GM23338 (cell line): ENCODE measurements around the gene SYNPO. TPM values are rescaled to one million over a fixed set of nuclear protein-coding genes. Genes with fewer than 3 reads are reported as not detected.

Experiments used
- ATAC-seq: fragments of 200-7000 bp; cut with Tn5 transposase; 3 replicates; pipeline ENCODE4 v1.9.1; 2020
- DNase-seq: peaks from one replicate; pipeline ENCODE4 v3.0.0-alpha.2; 2015; ENCODE audit warnings: low spot score
- H2AFZ ChIP-seq: fragments of 200-600 bp; sonication (generic); 2 replicates; pipeline ENCODE4 v1.8.0; 2016; ENCODE audit warnings: antibody characterized with exemption, mild to moderate bottlenecking, moderate library complexity
- H3F3A ChIP-seq: fragments of 200-600 bp; sonication (generic); replicated peaks from 2 replicates; pipeline ENCODE4 v1.8.0; 2017; ENCODE audit warnings: antibody characterized with exemption, mixed run types, low read depth
- H3K27ac ChIP-seq: fragments of 200-600 bp; sonication (generic); 2 replicates; pipeline ENCODE4 v1.6.1; 2016; ENCODE audit warnings: low read depth
- H3K27me3 ChIP-seq: fragments of 200-600 bp; sonication (generic); 2 replicates; pipeline ENCODE4 v1.8.0; 2016; ENCODE audit warnings: mild to moderate bottlenecking, mixed run types, moderate library complexity; ENCODE audit not compliant: insufficient read depth
- H3K36me3 ChIP-seq: fragments of 200-600 bp; sonication (generic); 2 replicates; pipeline ENCODE4 v1.8.0; 2016; ENCODE audit warnings: mild to moderate bottlenecking; ENCODE audit not compliant: insufficient read depth
- H3K4me1 ChIP-seq: fragments of 200-600 bp; sonication (generic); 2 replicates; pipeline ENCODE4 v1.8.0; 2016; ENCODE audit warnings: mild to moderate bottlenecking, moderate library complexity; ENCODE audit not compliant: insufficient read depth
- H3K4me2 ChIP-seq: fragments of 200-600 bp; sonication (generic); 2 replicates; pipeline ENCODE4 v1.7.1; 2017; ENCODE audit warnings: mixed run types
- H3K4me3 ChIP-seq: fragments of 200-600 bp; sonication (generic); 2 replicates; pipeline ENCODE4 v1.6.1; 2016; ENCODE audit warnings: mixed run types
- H3K79me2 ChIP-seq: fragments of 200-600 bp; sonication (generic); replicated peaks from 2 replicates; pipeline ENCODE4 v1.8.0; 2017; ENCODE audit warnings: mild to moderate bottlenecking; ENCODE audit not compliant: insufficient read depth
- H3K9me2 ChIP-seq: fragments of 200-600 bp; sonication (generic); 2 replicates; pipeline ENCODE4 v1.8.0; 2017; ENCODE audit not compliant: insufficient read depth
- H4K20me1 ChIP-seq: fragments of 200-600 bp; sonication (generic); replicated peaks from 2 replicates; pipeline ENCODE4 v1.8.0; 2017; ENCODE audit warnings: mild to moderate bottlenecking; ENCODE audit not compliant: insufficient read depth
- H3K27ac Mint-ChIP-seq: 2 replicates; pipeline ENCODE4 v1.8.0; 2020; ENCODE audit warnings: inconsistent platforms, mild to moderate bottlenecking, moderate library complexity, mixed read lengths
- H3K27me3 Mint-ChIP-seq: 3 replicates; pipeline ENCODE4 v1.8.0; 2022; ENCODE audit warnings: low read depth, mild to moderate bottlenecking, moderate library complexity, mixed read lengths, inconsistent platforms; ENCODE audit not compliant: insufficient read depth, poor library complexity
- H3K36me3 Mint-ChIP-seq: 3 replicates; pipeline ENCODE4 v1.8.0; 2021; ENCODE audit warnings: low read depth, mild to moderate bottlenecking, inconsistent platforms, moderate library complexity, mixed read lengths
- H3K4me1 Mint-ChIP-seq: 3 replicates; pipeline ENCODE4 v1.8.0; 2020; ENCODE audit warnings: mild to moderate bottlenecking, inconsistent platforms, mixed read lengths
- H3K4me3 Mint-ChIP-seq: 3 replicates; pipeline ENCODE4 v1.8.0; 2021; ENCODE audit warnings: moderate library complexity, mild to moderate bottlenecking, inconsistent platforms, mixed read lengths
- H3K9me3 Mint-ChIP-seq: 3 replicates; pipeline ENCODE4 v1.8.0; 2020; ENCODE audit warnings: moderate library complexity, mild to moderate bottlenecking, inconsistent platforms, mixed read lengths
- CREB1 ChIP-seq: fragments of 250-450 bp; sonication (Bioruptor Pico); IDR thresholded peaks from 2 replicates; pipeline ENCODE4 v1.5.0; 2020; ENCODE audit warnings: low read depth, mild to moderate bottlenecking, moderate library complexity
- EZH2 ChIP-seq: fragments of 200-600 bp; sonication (generic); IDR thresholded peaks from one replicate; pipeline ENCODE4 v1.8.0; 2017; ENCODE audit warnings: antibody characterized with exemption, mild to moderate bottlenecking, low read depth; ENCODE audit not compliant: unreplicated experiment
- EZH2phosphoT487 ChIP-seq: fragments of 200-600 bp; sonication (generic); IDR thresholded peaks from one replicate; pipeline ENCODE4 v1.8.1; 2018; ENCODE audit warnings: antibody characterized with exemption; ENCODE audit not compliant: unreplicated experiment
- JUNB ChIP-seq: IDR thresholded peaks from one replicate; pipeline ENCODE4 v1.6.1; 2016; ENCODE audit warnings: antibody characterized with exemption; ENCODE audit not compliant: unreplicated experiment
- NANOG ChIP-seq: IDR thresholded peaks from 2 replicates; pipeline ENCODE4 v1.6.1; 2016; ENCODE audit warnings: antibody characterized with exemption, borderline replicate concordance
- POLR2AphosphoS5 ChIP-seq: IDR thresholded peaks from 2 replicates; pipeline ENCODE4 v1.6.1; 2016; ENCODE audit warnings: antibody characterized with exemption, low read depth
- ZNF114 ChIP-seq: fragments of 250-450 bp; sonication (Bioruptor Pico); IDR thresholded peaks from 2 replicates; pipeline ENCODE4 v1.5.0; 2020; ENCODE audit warnings: mild to moderate bottlenecking, moderate library complexity
- ZNF331 ChIP-seq: fragments of 250-450 bp; sonication (Bioruptor Pico); IDR thresholded peaks from 2 replicates; pipeline ENCODE4 v1.5.0; 2020; ENCODE audit warnings: low read depth, mild to moderate bottlenecking, moderate library complexity
- polyA plus RNA-seq: library from polyadenylated mRNA; unstranded; fragments of >200 nt; fragmentation: Nextera tagmentation; extraction: Ambion mirVana; gene quantifications from 2 replicates; pipeline ENCODE4 v1.2.1, GENCODE V29; 2016
- total RNA-seq: library from RNA; depleted of rRNA; stranded (reverse); fragments of >200 nt; shearing (Covaris generic); gene quantifications from 2 replicates; pipeline ENCODE4 v1.2.3, GENCODE V29; 2014
- TF ChIP-seq, protein P1 (sequence below): IDR thresholded peaks from one replicate; pipeline ENCODE4 v1.6.1; 2018; ENCODE audit warnings: antibody characterized with exemption; ENCODE audit not compliant: unreplicated experiment
- TF ChIP-seq, protein P2 (sequence below): fragments of 250-450 bp; sonication (Bioruptor Pico); IDR thresholded peaks from 2 replicates; pipeline ENCODE4 v1.5.0; 2020; ENCODE audit warnings: mild to moderate bottlenecking, moderate library complexity
- TF ChIP-seq, protein P3 (sequence below), 2 experiments: fragments of 200-600 bp in 1 of 2; sonication (generic) in 1 of 2; conservative IDR thresholded peaks; 2 replicates each; pipeline versions ENCODE4 v1.5.1 to v1.6.1; 2016 to 2017; ENCODE audit warnings: antibody characterized with exemption in 2 of 2, low read depth in 2 of 2, mild to moderate bottlenecking in 2 of 2, moderate library complexity in 1 of 2

The SYNPO gene
- total and polyA plus RNA-seq, 2 experiments from 2014 or later = 0.16 to 1.3 TPM

DNA sequence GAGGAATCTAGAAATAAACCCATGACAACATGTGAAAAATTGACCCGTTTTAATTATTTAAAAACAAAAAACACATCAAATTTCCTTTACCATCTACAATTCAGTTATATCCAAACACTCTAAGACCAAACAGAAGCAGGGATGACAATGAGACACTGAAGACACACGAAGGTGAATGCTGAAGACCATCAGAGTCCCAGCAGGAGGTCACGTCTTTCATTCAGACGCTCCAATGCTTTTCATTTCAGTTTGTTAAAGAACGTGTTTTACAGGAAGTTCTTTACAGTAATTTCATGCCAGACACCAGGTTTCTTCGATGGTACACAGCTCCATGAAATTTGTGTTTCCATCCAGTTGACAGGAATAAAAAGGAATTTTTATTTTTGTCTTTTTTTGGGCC is 50.3 kb downstream of the SYNPO start:
- Histone ChIP-seq H3K4me1 (no peaks in the 10 kb centered on the region), H3K27ac (no peak overlapping the region), H3K9me2 (no peaks in the 10 kb centered on the region), H3K79me2 (no peaks in the 10 kb centered on the region), H3K36me3 (peaks cover 42% of the 10 kb centered on the region), H3K4me3 (no peak overlapping the region), H4K20me1 (no peaks in the 10 kb centered on the region), H3K4me2 (no peak overlapping the region), H3K27me3 (no peaks in the 10 kb centered on the region), H3F3A (no peaks in the 10 kb centered on the region), H2AFZ (no peak overlapping the region)
- ATAC-seq = peak; percentile 48; the same call in 2 of the 3 replicates
- no peak overlapping the region for H3K4me3 Mint-ChIP-seq
- TF ChIP-seq CREB1 (CRISPR knock-in tag) = no peak
- no peak for TF ChIP-seq JUNB
- TF ChIP-seq POLR2AphosphoS5 = no peak
- peaks cover 52% of the 10 kb centered on the region for H3K36me3 Mint-ChIP-seq
- no peak overlapping the region for H3K27ac Mint-ChIP-seq
- peak; percentile 37 for DNase-seq
- no peaks in the 10 kb centered on the region for H3K27me3 Mint-ChIP-seq
- H3K4me1 Mint-ChIP-seq = peaks cover 7% of the 10 kb centered on the region; the same call in 2 of the 3 replicates
- H3K9me3 Mint-ChIP-seq = no peaks in the 10 kb centered on the region

DNA sequence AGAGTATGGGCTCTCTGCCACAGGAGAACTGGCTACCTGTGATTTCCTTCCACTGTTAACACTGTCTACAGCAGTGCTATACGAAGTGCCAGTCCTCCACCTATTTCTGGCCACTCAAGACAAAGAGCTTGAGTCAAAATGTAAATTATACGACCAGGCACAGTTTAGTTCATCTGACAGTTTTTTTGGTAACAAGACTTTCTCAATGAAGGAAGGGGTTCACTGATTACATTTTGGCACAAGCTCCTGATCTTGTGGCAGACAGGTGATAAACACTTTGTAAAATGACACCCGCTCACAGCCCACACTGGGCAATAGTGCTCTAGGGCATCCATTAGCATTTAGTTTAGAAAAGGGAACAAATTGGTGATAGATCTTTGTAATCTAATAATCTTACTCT is 51.8 kb downstream of the SYNPO start:
- Mint-ChIP-seq H3K4me1 (peaks cover 7% of the 10 kb centered on the region; the same call in 2 of the 3 replicates), H3K27ac (no peak overlapping the region), H3K9me3 (no peaks in the 10 kb centered on the region), H3K4me3 (no peak overlapping the region), H3K27me3 (no peaks in the 10 kb centered on the region), H3K36me3 (peaks cover 65% of the 10 kb centered on the region)
- Histone ChIP-seq H2AFZ (no peak overlapping the region), H3F3A (no peaks in the 10 kb centered on the region), H3K4me1 (no peaks in the 10 kb centered on the region), H3K9me2 (no peaks in the 10 kb centered on the region), H3K79me2 (no peaks in the 10 kb centered on the region), H4K20me1 (no peaks in the 10 kb centered on the region), H3K36me3 (peaks cover 57% of the 10 kb centered on the region), H3K27ac (peak overlapping the region; percentile 19; the same call in 1 of the 2 replicates), H3K27me3 (no peaks in the 10 kb centered on the region), H3K4me3 (no peak overlapping the region), H3K4me2 (no peak overlapping the region)
- no peak for ATAC-seq
- DNase-seq = no peak
- TF ChIP-seq, protein P1, sequence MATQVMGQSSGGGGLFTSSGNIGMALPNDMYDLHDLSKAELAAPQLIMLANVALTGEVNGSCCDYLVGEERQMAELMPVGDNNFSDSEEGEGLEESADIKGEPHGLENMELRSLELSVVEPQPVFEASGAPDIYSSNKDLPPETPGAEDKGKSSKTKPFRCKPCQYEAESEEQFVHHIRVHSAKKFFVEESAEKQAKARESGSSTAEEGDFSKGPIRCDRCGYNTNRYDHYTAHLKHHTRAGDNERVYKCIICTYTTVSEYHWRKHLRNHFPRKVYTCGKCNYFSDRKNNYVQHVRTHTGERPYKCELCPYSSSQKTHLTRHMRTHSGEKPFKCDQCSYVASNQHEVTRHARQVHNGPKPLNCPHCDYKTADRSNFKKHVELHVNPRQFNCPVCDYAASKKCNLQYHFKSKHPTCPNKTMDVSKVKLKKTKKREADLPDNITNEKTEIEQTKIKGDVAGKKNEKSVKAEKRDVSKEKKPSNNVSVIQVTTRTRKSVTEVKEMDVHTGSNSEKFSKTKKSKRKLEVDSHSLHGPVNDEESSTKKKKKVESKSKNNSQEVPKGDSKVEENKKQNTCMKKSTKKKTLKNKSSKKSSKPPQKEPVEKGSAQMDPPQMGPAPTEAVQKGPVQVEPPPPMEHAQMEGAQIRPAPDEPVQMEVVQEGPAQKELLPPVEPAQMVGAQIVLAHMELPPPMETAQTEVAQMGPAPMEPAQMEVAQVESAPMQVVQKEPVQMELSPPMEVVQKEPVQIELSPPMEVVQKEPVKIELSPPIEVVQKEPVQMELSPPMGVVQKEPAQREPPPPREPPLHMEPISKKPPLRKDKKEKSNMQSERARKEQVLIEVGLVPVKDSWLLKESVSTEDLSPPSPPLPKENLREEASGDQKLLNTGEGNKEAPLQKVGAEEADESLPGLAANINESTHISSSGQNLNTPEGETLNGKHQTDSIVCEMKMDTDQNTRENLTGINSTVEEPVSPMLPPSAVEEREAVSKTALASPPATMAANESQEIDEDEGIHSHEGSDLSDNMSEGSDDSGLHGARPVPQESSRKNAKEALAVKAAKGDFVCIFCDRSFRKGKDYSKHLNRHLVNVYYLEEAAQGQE = no peak
- no peak for TF ChIP-seq ZNF114 (CRISPR knock-in tag)
- no peak for TF ChIP-seq NANOG
- TF ChIP-seq, protein P2, sequence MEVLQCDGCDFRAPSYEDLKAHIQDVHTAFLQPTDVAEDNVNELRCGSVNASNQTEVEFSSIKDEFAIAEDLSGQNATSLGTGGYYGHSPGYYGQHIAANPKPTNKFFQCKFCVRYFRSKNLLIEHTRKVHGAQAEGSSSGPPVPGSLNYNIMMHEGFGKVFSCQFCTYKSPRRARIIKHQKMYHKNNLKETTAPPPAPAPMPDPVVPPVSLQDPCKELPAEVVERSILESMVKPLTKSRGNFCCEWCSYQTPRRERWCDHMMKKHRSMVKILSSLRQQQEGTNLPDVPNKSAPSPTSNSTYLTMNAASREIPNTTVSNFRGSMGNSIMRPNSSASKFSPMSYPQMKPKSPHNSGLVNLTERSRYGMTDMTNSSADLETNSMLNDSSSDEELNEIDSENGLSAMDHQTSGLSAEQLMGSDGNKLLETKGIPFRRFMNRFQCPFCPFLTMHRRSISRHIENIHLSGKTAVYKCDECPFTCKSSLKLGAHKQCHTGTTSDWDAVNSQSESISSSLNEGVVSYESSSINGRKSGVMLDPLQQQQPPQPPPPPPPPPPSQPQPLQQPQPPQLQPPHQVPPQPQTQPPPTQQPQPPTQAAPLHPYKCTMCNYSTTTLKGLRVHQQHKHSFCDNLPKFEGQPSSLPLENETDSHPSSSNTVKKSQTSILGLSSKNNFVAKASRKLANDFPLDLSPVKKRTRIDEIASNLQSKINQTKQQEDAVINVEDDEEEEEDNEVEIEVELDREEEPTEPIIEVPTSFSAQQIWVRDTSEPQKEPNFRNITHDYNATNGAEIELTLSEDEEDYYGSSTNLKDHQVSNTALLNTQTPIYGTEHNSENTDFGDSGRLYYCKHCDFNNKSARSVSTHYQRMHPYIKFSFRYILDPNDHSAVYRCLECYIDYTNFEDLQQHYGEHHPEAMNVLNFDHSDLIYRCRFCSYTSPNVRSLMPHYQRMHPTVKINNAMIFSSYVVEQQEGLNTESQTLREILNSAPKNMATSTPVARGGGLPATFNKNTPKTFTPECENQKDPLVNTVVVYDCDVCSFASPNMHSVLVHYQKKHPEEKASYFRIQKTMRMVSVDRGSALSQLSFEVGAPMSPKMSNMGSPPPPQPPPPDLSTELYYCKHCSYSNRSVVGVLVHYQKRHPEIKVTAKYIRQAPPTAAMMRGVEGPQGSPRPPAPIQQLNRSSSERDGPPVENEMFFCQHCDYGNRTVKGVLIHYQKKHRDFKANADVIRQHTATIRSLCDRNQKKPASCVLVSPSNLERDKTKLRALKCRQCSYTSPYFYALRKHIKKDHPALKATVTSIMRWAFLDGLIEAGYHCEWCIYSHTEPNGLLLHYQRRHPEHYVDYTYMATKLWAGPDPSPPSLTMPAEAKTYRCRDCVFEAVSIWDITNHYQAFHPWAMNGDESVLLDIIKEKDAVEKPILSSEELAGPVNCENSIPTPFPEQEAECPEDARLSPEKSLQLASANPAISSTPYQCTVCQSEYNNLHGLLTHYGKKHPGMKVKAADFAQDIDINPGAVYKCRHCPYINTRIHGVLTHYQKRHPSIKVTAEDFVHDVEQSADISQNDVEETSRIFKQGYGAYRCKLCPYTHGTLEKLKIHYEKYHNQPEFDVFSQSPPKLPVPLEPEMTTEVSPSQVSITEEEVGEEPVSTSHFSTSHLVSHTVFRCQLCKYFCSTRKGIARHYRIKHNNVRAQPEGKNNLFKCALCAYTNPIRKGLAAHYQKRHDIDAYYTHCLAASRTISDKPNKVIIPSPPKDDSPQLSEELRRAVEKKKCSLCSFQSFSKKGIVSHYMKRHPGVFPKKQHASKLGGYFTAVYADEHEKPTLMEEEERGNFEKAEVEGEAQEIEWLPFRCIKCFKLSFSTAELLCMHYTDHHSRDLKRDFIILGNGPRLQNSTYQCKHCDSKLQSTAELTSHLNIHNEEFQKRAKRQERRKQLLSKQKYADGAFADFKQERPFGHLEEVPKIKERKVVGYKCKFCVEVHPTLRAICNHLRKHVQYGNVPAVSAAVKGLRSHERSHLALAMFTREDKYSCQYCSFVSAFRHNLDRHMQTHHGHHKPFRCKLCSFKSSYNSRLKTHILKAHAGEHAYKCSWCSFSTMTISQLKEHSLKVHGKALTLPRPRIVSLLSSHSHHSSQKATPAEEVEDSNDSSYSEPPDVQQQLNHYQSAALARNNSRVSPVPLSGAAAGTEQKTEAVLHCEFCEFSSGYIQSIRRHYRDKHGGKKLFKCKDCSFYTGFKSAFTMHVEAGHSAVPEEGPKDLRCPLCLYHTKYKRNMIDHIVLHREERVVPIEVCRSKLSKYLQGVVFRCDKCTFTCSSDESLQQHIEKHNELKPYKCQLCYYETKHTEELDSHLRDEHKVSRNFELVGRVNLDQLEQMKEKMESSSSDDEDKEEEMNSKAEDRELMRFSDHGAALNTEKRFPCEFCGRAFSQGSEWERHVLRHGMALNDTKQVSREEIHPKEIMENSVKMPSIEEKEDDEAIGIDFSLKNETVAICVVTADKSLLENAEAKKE (CRISPR knock-in tag) = no peak
- no peak for TF ChIP-seq ZNF331
- no peak for TF ChIP-seq JUNB
- no peak for TF ChIP-seq EZH2
- TF ChIP-seq POLR2AphosphoS5 = no peak
- no peak for TF ChIP-seq EZH2phosphoT487
- TF ChIP-seq, protein P3, sequence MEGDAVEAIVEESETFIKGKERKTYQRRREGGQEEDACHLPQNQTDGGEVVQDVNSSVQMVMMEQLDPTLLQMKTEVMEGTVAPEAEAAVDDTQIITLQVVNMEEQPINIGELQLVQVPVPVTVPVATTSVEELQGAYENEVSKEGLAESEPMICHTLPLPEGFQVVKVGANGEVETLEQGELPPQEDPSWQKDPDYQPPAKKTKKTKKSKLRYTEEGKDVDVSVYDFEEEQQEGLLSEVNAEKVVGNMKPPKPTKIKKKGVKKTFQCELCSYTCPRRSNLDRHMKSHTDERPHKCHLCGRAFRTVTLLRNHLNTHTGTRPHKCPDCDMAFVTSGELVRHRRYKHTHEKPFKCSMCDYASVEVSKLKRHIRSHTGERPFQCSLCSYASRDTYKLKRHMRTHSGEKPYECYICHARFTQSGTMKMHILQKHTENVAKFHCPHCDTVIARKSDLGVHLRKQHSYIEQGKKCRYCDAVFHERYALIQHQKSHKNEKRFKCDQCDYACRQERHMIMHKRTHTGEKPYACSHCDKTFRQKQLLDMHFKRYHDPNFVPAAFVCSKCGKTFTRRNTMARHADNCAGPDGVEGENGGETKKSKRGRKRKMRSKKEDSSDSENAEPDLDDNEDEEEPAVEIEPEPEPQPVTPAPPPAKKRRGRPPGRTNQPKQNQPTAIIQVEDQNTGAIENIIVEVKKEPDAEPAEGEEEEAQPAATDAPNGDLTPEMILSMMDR (conservative IDR thresholded peaks at IDR 0.05; ENCODE audit: low read depth in 2 of 2) = no peak
